Trophoblast cell (in vitro differentiated cells and primary cell): ENCODE results near the gene KCNC1.

ENCODE experiments used
- DNase-seq, 2 donors: peaks; one replicate each; pipeline ENCODE4 v3.0.0-alpha.2; 2016
- H2AFZ ChIP-seq: 2 replicates; pipeline ENCODE4 v1.6.1; 2013; ENCODE audit warnings: low read length, moderate library complexity, mild to moderate bottlenecking; ENCODE audit not compliant: insufficient read depth, poor library complexity
- H2AK5ac ChIP-seq: 2 replicates; pipeline ENCODE4 v1.6.1; 2013; ENCODE audit warnings: mild to moderate bottlenecking, low read length
- H2BK120ac ChIP-seq: 2 replicates; pipeline ENCODE4 v1.6.1; 2013; ENCODE audit warnings: low read length, mild to moderate bottlenecking, moderate library complexity; ENCODE audit not compliant: insufficient read depth, poor library complexity
- H2BK12ac ChIP-seq: 2 replicates; pipeline ENCODE4 v1.6.1; 2013; ENCODE audit warnings: mild to moderate bottlenecking, low read length, moderate library complexity
- H2BK5ac ChIP-seq: 2 replicates; pipeline ENCODE4 v1.6.1; 2013; ENCODE audit warnings: low read length, low read depth, moderate library complexity, mild to moderate bottlenecking; ENCODE audit not compliant: poor library complexity
- H3K14ac ChIP-seq: 2 replicates; pipeline ENCODE4 v1.6.1; 2013; ENCODE audit warnings: mild to moderate bottlenecking, low read length
- H3K18ac ChIP-seq: 2 replicates; pipeline ENCODE4 v1.6.1; 2013; ENCODE audit warnings: mild to moderate bottlenecking, low read length
- H3K23ac ChIP-seq: 2 replicates; pipeline ENCODE4 v1.6.1; 2013; ENCODE audit warnings: low read length
- H3K27ac ChIP-seq: 2 replicates; pipeline ENCODE4 v1.5.1; 2013; ENCODE audit warnings: low read depth, mild to moderate bottlenecking, inconsistent platforms, low read length, moderate library complexity
- H3K27me3 ChIP-seq: 2 replicates; pipeline ENCODE4 v1.6.1; 2013; ENCODE audit warnings: inconsistent platforms, mild to moderate bottlenecking, low read length, moderate library complexity; ENCODE audit not compliant: insufficient read depth
- H3K36me3 ChIP-seq, 2 experiments: 1 replicate in 1 of 2; 2 replicates in 1 of 2; pipeline ENCODE4 v1.6.1; 2013; ENCODE audit warnings: low read length in 2 of 2, mild to moderate bottlenecking in 2 of 2, moderate library complexity in 1 of 2; ENCODE audit not compliant: insufficient read depth in 2 of 2, control insufficient read depth in 1 of 2
- H3K4ac ChIP-seq: 2 replicates; pipeline ENCODE4 v1.6.1; 2013; ENCODE audit warnings: low read depth, mild to moderate bottlenecking, low read length, moderate library complexity
- H3K4me1 ChIP-seq, 2 experiments: 1 replicate in 1 of 2; 2 replicates in 1 of 2; pipeline ENCODE4 v1.6.1; 2013; ENCODE audit warnings: low read length in 2 of 2, mild to moderate bottlenecking in 2 of 2, moderate library complexity in 1 of 2; ENCODE audit not compliant: insufficient read depth in 2 of 2, control insufficient read depth in 1 of 2
- H3K4me2 ChIP-seq: 2 replicates; pipeline ENCODE4 v1.6.1; 2013; ENCODE audit warnings: inconsistent platforms, mild to moderate bottlenecking, low read length, moderate library complexity
- H3K4me3 ChIP-seq: 2 replicates; pipeline ENCODE4 v1.5.1; 2013; ENCODE audit warnings: mild to moderate bottlenecking, low read depth, low read length, inconsistent platforms
- H3K79me1 ChIP-seq: one replicate; pipeline ENCODE4 v1.6.1; 2013; ENCODE audit warnings: low read length
- H3K79me2 ChIP-seq: 2 replicates; pipeline ENCODE4 v1.6.1; 2013; ENCODE audit warnings: low read length, mild to moderate bottlenecking; ENCODE audit not compliant: control insufficient read depth, insufficient read depth, poor library complexity
- H3K9ac ChIP-seq: 2 replicates; pipeline ENCODE4 v1.6.1; 2013; ENCODE audit warnings: mild to moderate bottlenecking, low read length
- H3K9me3 ChIP-seq: 2 replicates; pipeline ENCODE4 v1.6.1; 2013; ENCODE audit warnings: low read depth, mild to moderate bottlenecking, control low read depth, inconsistent platforms, low read length; ENCODE audit not compliant: insufficient read depth
- H4K12ac ChIP-seq: 2 replicates; pipeline ENCODE4 v1.6.1; 2013; ENCODE audit warnings: low read depth, mild to moderate bottlenecking, low read length, moderate library complexity
- H4K8ac ChIP-seq: 2 replicates; pipeline ENCODE4 v1.6.1; 2013; ENCODE audit warnings: low read depth, mild to moderate bottlenecking, low read length, moderate library complexity
- H4K91ac ChIP-seq: one replicate; pipeline ENCODE4 v1.6.1; 2013; ENCODE audit warnings: low read depth, mild to moderate bottlenecking, low read length, moderate library complexity
- WGBS: extraction: QIAGEN DNeasy Blood & Tissue Kit; methylation state at CpG from one replicate; pipeline ENCODE4 v1.1.7; 2013; ENCODE audit warnings: missing lambda C conversion rate; ENCODE audit not compliant: insufficient read length, insufficient coverage; ENCODE audit errors: extremely low coverage; 5-methylcytosine and 5-hydroxymethylcytosine counted together

KCNC1 gene

GRCh38 chr11:17810746-17811145 is 76.2 kb downstream of the KCNC1 start:
- Histone ChIP-seq H3K4me2 (no peak overlapping the region), H3K4me3 (no peak overlapping the region), H3K9me3 (no peaks in the 10 kb centered on the region), H3K36me3 (no peaks in the 10 kb centered on the region), H2BK120ac (no peak overlapping the region), H3K79me1 (peaks cover 4% of the 10 kb centered on the region), H2BK5ac (no peak overlapping the region), H3K14ac (no peak overlapping the region), H3K23ac (no peak overlapping the region), H3K4ac (no peak overlapping the region), H3K9ac (no peak overlapping the region), H4K8ac (no peak overlapping the region), H3K18ac (no peak overlapping the region), H3K27me3 (no peaks in the 10 kb centered on the region), H2BK12ac (no peak overlapping the region), H3K4me1 (peaks cover 28 to 38% of the 10 kb centered on the region in 2 experiments), H2AFZ (no peak overlapping the region), H3K27ac (peak overlapping the region; percentile 46), H4K12ac (no peak overlapping the region), H4K91ac (peak overlapping the region; percentile 30), H2AK5ac (no peak overlapping the region), H3K79me2 (no peaks in the 10 kb centered on the region)
- peak; percentile 16 to 26 for DNase-seq
- WGBS = no CpG with 5 or more reads among the region's 3 CpGs

DNA sequence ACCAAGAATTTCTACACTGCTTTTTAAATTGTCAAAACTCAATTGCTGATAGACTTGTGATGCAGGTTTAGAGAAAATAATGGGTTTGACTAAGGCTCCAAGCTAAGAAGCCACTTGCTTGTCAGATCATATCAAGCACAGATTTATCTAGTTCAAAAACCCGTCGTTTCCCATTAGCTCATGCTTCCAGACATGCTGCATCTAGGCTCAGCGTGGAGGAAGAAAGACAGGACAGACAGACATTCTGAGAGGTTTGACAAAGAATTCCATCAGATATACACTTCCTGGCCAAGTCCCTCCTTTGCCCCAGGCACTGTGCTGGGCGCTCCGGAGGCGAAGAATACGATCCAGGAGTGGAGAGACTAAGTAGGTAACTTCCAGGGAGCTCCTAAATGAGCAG is 76.8 kb downstream of the KCNC1 start:
- H3K27me3 ChIP-seq = no peaks in the 10 kb centered on the region
- no peak overlapping the region for H3K4ac ChIP-seq
- no peak overlapping the region for H2AK5ac ChIP-seq
- no peak overlapping the region for H3K9ac ChIP-seq
- H3K14ac ChIP-seq = no peak overlapping the region
- H3K36me3 ChIP-seq = no peaks in the 10 kb centered on the region
- H3K18ac ChIP-seq = no peak overlapping the region
- no peak overlapping the region for H2AFZ ChIP-seq
- H2BK120ac ChIP-seq = no peak overlapping the region
- H3K79me1 ChIP-seq = peaks cover 4% of the 10 kb centered on the region
- peak overlapping the region; percentile 46 for H3K27ac ChIP-seq
- H4K8ac ChIP-seq = no peak overlapping the region
- no peak overlapping the region for H2BK12ac ChIP-seq
- peak overlapping the region; percentile 64 for H4K91ac ChIP-seq
- H3K4me3 ChIP-seq = no peak overlapping the region
- no peaks in the 10 kb centered on the region for H3K79me2 ChIP-seq
- peak; percentile 80 to 90 for DNase-seq
- WGBS = no CpG with 5 or more reads among the region's 7 CpGs
- peaks cover 28 to 44% of the 10 kb centered on the region in 2 experiments for H3K4me1 ChIP-seq
- H2BK5ac ChIP-seq = no peak overlapping the region
- no peak overlapping the region for H4K12ac ChIP-seq
- H3K4me2 ChIP-seq = no peak overlapping the region
- no peak overlapping the region for H3K23ac ChIP-seq
- no peaks in the 10 kb centered on the region for H3K9me3 ChIP-seq

DNA sequence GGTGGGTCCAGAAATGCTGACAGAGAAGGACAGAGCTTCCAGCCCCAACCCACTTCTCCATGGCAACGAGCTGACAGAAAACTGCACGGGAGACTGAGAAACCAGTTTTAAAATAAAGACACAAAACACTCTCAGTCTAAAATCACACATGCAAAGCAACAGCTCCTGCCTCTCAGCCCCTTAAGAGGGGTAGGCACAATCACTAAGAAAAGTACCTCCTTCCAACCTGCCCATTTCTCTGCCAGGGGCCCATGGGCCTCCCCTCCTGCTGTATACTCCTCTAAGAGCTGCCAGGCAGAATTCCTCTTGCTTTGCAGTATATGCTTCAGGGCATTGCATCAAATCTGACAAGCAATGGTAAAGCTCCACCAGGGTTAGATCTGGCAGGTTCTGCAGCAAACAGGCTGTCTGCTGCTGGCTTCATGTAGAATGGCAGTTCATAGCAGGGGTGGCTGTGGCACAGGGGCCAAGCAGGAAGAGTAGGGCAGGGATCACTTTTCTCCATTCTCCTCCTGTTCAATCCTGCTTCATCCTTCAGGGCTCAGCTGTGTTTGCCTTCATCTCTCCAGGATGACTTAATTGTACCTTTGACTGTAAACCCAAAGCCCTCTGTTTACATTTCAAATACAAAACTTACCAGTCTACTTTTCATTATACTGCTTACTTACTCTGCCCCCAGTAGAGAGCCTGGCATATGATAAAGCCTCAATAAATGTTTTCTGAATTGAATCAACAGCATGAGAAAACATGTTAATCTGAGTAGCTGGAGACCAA is 77.7 kb downstream of the KCNC1 start:
- no CpG with 5 or more reads among the region's 2 CpGs for WGBS
- peak overlapping the region; percentile 13 for H3K4me2 ChIP-seq
- peak overlapping the region; percentile 81 for H4K91ac ChIP-seq

DNA sequence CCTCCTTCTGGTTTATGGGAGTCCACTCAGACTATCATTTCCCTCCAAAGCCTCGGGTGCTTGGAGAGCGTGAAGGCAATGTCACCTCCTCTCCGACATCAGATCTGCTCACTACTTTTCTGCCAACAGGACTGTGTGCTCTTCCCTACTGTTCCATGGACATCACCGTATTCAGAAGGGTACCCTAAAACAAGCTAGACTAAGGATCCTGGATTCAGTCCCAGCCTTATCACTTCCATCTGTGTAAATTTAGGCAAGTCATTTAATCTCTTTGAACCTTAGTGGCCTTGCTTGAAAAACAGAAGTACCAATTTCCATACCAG is 78.2 kb downstream of the KCNC1 start:
- Histone ChIP-seq H2BK5ac (peak overlapping the region; percentile 8), H3K79me2 (no peaks in the 10 kb centered on the region), H2AFZ (no peak overlapping the region), H3K23ac (no peak overlapping the region), H4K91ac (peak overlapping the region; percentile 61), H3K4ac (no peak overlapping the region), H3K4me1 (peaks cover 34 to 50% of the 10 kb centered on the region in 2 experiments), H3K4me2 (no peak overlapping the region), H3K9me3 (no peaks in the 10 kb centered on the region), H3K27me3 (no peaks in the 10 kb centered on the region), H3K79me1 (peaks cover 4% of the 10 kb centered on the region), H3K9ac (no peak overlapping the region), H2BK120ac (peak overlapping the region; percentile 65), H2BK12ac (peak overlapping the region; percentile 25), H3K4me3 (no peak overlapping the region), H2AK5ac (no peak overlapping the region), H4K8ac (no peak overlapping the region), H3K14ac (peak overlapping the region; percentile 4), H3K27ac (peak overlapping the region; percentile 67), H3K18ac (peak overlapping the region; percentile 22), H4K12ac (no peak overlapping the region), H3K36me3 (no peaks in the 10 kb centered on the region)
- no peak for DNase-seq
- no CpG with 5 or more reads among the region's 4 CpGs for WGBS

More for the DNA sequence above, 77.7 kb downstream of the KCNC1 start:
- Histone ChIP-seq H3K4me1 (peaks cover 34 to 49% of the 10 kb centered on the region in 2 experiments), H3K79me2 (no peaks in the 10 kb centered on the region), H3K23ac (no peak overlapping the region), H3K9me3 (no peaks in the 10 kb centered on the region), H2BK5ac (peak overlapping the region; percentile 4), H3K18ac (peak overlapping the region; percentile 41), H3K14ac (peak overlapping the region; percentile 77), H4K8ac (no peak overlapping the region), H3K4ac (no peak overlapping the region), H3K27ac (peak overlapping the region; percentile 67), H4K12ac (no peak overlapping the region), H3K79me1 (peaks cover 4% of the 10 kb centered on the region), H3K9ac (no peak overlapping the region), H3K27me3 (no peaks in the 10 kb centered on the region), H2AK5ac (no peak overlapping the region), H2AFZ (no peak overlapping the region), H3K36me3 (no peaks in the 10 kb centered on the region), H2BK12ac (peak overlapping the region; percentile 46), H2BK120ac (no peak overlapping the region), H3K4me3 (no peak overlapping the region)
- DNase-seq = peak; percentile 43 to 63
